Testis (tissue), 2 donors: Measurements from ENCODE around the gene GID8.

Source experiments
- CTCF ChIP-seq, 3 experiments: fragments of 450-650 bp in 2 of 3; fragments of 200-600 bp in 1 of 3; sonication (generic) in 1 of 3; IDR thresholded peaks; one replicate each; pipeline ENCODE4 v1.5.1; 2016 to 2019; ENCODE audit warnings: antibody characterized with exemption in 3 of 3, mild to moderate bottlenecking in 2 of 3, moderate library complexity in 1 of 3
- POLR2A ChIP-seq: fragments of 450-650 bp; IDR thresholded peaks from one replicate; pipeline ENCODE4 v1.6.1; 2017; ENCODE audit warnings: antibody characterized with exemption, mild to moderate bottlenecking, moderate library complexity

- TF ChIP-seq CTCF (IDR thresholded peaks at IDR 0.05) (no peak), POLR2A (no peak)
These were observed 13.4 kb upstream of the GID8 start for GRCh38 chr20:62924442-62925075.
